NB4 (cell line): ENCODE data around the gene PDZD4.

ENCODE experiments used
- CTCF ChIP-seq: IDR thresholded peaks from one replicate; pipeline ENCODE4 v1.5.1; 2012; ENCODE audit warnings: low read depth, low read length
- MYC ChIP-seq: IDR thresholded peaks from 2 replicates; pipeline ENCODE4 v1.6.1; 2011; ENCODE audit warnings: low read depth, low read length
- POLR2A ChIP-seq: IDR thresholded peaks from 2 replicates; pipeline ENCODE4 v1.6.1; 2011; ENCODE audit warnings: mild to moderate bottlenecking; ENCODE audit not compliant: insufficient read length; ENCODE audit errors: extremely low read depth
- TF ChIP-seq, protein P1 (sequence below): IDR thresholded peaks from 2 replicates; pipeline ENCODE4 v1.6.1; 2011; ENCODE audit warnings: low read depth, low read length

- TF ChIP-seq CTCF, result no peak
- TF ChIP-seq, protein P1, sequence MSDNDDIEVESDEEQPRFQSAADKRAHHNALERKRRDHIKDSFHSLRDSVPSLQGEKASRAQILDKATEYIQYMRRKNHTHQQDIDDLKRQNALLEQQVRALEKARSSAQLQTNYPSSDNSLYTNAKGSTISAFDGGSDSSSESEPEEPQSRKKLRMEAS, result no peak
- TF ChIP-seq POLR2A, result no peak
- no peak for TF ChIP-seq MYC
Observed at GRCh38 chrX:153829799-153830639, at the start of gene PDZD4.
